Activated T-cell treated with anti-CD3 and anti-CD28 coated beads, Interleukin-2, amount 50 U/mL, for 48 hours (primary cell): ENCODE measurements around the gene MOB3C.

Experiments used
- DNase-seq, 2 experiments: peaks; one replicate each; pipeline ENCODE4 v3.0.0-alpha.2; 2020

Gene MOB3C

GRCh38 chr1:46569884-46570725 lies 46.5 kb downstream of the MOB3C start:
- no peak for DNase-seq

GRCh38 chr1:46569116-46569515 lies 47.5 kb downstream of the MOB3C start:
- DNase-seq, result no peak

GRCh38 chr1:46568461-46568891 lies 48.1 kb downstream of the MOB3C start:
- DNase-seq, result no peak

- no peak for DNase-seq
These were observed 53.3 kb downstream of the MOB3C start for GRCh38 chr1:46563341-46563740.

- DNase-seq, result no peak
These were observed 54.1 kb downstream of the MOB3C start for GRCh38 chr1:46562498-46562897.

GRCh38 chr1:46558966-46559365 lies 57.6 kb downstream of the MOB3C start:
- DNase-seq, result no peak

- DNase-seq, result no peak
These were observed 58.3 kb downstream of the MOB3C start for GRCh38 chr1:46558141-46558963.
